ENCODE results near the gene ZNF444.

GRCh38 chr19:56191711-56192110 is 50.6 kb downstream of the ZNF444 start:
- TF ChIP-seq CTCF (conservative IDR thresholded peaks at IDR 0.05; ENCODE audit: low read depth, low read length) (no peak), RAD21 (IDR thresholded peaks at IDR 0.05; ENCODE audit: low read length) (no peak), MAFK (IDR thresholded peaks at IDR 0.05; ENCODE audit: low read depth, low read length) (no peak), MAZ (IDR thresholded peaks at IDR 0.05; ENCODE audit: borderline replicate concordance, low read depth, low read length) (no peak), BHLHE40 (IDR thresholded peaks at IDR 0.05; ENCODE audit: low read depth, low read length) (no peak), SMC3 (IDR thresholded peaks at IDR 0.05; ENCODE audit: low read depth, low read length) (no peak), POLR2A (IDR thresholded peaks at IDR 0.05; ENCODE audit: low read depth, low read length) (no peak), RFX5 (IDR thresholded peaks at IDR 0.05; ENCODE audit: low read depth, low read length) (no peak)
